C4-2B (cell line): ENCODE data around the gene DNAJC10.

Experiments used
- CTCF ChIP-seq: fragments of 450-650 bp; conservative IDR thresholded peaks from 2 replicates; pipeline ENCODE4 v1.5.1; 2017; ENCODE audit warnings: mild to moderate bottlenecking
- ZFX ChIP-seq: fragments of 450-650 bp; IDR thresholded peaks from 2 replicates; pipeline ENCODE4 v1.6.1; 2017

- TF ChIP-seq CTCF (no peak), ZFX (no peak)
Measured at GRCh38 chr2:182817558-182817957, 101.5 kb downstream of the DNAJC10 start.
